ENCODE results near the gene TTC39A.
"Not testable (repeated sequence)": the region's sequence is repeated elsewhere in the genome, so short reads cannot be mapped to it uniquely, and the experiment has no call there.

The TTC39A gene

DNA sequence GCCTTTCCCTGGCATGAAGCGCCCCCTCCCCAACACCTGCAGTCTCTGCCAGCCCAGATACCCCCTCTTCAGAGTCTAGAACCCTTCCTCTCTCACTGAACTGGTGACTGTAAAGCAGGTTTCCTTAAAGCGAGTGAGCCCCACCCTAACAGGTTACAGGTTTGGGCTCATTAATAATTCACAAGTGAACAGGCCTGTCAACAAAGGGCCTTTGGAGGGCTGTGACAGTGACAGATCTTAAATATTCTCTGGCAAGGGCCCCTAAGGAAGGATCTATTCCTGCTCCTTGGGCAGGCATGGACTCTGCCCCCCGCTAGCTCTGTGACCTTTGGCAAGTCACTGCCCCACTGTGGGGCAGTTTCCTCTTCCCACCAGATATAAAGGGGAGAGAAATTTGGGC lies 5.6 kb upstream of the TTC39A start:
- no peak for DNase-seq

DNA sequence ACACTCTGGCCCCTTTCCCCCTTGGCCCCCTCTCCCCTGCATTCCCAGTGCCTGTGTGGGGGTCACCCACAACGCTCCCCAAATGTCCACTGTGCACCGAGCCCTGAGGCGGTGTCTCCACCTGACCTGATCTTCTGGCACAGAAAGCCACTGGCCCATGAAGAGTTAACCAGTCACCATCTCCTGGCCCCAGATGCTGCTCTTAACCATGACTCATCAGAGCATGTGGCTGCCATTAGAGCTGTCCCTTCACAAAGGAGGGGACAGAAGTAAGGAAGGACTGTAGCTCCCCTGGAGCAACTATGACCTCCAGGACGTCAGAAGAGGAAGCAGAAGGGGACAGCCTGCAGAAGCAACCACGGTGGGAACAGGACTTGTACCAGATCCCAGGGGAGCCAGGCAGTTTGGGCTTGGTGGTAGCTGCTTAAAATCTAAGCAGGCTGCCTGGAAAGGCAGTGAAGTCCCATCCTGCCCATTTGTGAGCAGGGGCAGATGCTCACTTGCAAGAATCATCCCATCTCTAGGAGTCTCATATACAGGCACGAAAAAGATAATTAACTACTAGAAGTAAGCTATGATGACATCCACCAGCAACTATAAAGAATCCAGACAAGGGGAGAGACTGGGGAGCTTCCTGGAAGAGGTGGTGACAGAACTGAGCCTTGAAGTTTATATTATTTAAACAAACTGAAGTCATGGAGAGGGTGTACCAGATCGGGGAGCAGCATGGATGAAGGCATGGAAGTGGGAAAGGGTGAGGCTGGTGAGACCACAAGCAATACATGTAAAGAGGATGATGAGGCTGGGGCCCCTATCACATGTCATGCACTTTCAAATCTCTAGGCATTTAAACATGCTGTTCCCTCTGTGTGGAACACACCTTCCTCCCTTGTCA lies 1.1 kb upstream of the TTC39A start:
- DNase-seq = no peak

DNA sequence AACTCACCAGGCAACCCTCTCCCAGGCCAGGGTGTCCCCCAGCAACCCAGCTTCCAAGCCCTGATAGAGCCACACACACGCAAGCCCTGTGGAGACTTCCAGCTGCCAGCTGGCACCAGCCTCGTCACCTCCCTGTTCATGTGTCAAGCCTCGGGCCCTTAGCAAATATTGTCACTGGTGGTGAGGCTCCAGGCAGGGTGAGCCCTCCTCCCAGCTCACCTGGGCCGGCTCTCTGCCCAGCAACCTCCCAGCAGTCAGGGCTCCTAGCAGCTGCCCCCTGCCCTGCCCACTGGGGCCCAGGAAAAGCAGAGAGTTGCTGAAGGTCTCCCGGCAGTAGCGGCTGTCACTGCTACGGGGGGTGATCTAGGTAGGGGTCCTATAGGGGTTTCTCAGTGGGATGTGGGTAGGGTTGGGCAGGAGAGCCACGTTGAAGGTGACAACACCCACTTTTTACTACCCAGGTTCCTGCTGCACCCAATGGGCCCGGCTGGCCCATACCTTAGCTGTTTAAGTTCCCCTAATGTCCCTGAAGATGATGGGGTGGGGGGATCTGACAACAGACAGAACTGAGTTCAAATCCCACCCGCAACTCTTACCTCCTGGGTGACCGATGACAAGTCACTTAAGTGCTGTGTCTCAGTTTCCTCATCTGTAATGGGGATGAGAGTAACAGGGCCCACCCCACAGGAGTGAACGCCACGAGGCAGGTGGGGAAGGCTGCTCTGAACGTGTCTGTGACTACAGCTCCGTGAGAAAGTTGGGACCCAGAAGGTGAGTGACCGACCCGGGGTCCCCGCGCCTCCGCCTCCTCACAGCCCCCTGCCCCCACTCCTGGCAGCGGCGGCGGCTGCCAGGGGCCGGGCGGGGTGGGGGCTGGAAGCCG lies 678 bp downstream of the TTC39A start:
- DNase-seq = no peak

DNA sequence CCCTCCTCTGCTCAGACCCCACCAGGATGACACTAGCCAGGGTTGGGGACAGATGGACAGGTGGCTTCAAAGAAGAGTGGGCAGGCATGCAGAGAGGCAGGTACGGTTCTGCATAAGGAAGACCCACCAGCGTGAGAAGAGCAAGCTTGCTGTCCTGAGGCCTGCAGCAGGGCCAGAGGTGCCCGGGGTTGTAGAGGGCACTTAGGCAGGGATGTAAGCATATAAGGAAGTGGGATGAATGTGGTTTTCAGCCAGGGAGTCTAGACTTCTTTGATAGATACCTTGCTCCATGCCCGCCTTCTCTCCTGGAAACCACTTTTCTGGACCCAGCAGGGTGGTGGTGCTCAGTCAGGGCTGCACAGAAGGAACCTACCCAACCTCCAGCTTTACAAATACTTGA lies 1.4 kb downstream of the TTC39A start:
- no peak for DNase-seq

DNA sequence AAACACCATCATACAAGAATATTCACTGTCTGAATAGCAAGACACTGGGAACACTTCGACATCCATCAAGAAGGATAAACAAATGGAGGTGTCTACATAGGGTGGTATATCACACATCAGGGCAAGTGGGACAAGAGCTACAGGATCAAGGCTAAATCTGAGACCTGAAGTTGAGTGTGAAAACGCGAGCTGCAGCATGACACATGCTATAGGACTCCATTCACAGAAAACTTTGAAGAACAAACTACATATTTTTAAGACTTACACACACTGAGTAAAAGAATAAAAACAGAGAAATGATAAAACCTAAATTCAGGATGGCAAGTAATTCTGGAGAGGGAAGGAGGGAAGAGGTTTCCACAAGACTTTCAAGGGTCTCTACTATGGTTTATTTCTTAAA lies 2.1 kb downstream of the TTC39A start:
- DNase-seq = no peak

DNA sequence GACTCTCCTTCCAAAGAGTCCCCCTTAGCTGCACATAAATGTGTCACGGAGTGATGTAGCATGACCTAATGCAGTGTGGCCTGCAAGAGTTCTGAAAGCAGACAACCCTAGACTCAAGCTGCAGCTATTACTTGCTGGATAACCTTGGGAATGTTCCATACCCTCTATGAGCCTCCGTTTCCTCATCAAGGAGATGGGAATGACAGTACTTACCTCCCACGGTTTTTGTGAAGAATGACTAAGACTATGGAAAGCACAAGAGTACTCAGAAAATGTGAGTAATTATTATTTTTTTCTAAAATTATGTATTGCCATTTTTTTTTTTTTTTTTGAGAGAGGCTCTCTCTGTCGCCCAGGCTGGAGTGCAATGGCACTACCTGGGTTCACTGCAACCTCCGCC lies 3.0 kb downstream of the TTC39A start:
- no peak for DNase-seq

DNA sequence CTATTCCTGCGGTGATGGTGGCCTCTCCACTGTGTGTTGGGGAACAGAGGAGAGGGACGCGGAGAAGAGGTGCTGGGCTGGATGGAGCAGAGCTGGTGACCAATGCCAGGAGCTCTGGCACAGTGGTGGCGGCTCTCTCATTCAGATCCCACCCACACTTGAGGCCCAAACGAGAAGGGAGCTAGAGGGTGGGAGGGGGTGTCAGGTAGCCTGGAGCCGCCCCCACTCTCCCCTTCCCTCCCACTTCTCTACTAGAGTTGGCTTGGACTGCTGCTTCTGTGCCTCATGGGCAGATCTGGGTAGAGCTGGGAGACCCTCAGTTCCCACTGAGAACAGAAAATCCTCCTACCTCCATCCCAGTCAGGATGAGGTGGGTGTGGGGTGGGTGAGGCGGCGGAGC lies 3.5 kb downstream of the TTC39A start:
- no peak for DNase-seq

DNA sequence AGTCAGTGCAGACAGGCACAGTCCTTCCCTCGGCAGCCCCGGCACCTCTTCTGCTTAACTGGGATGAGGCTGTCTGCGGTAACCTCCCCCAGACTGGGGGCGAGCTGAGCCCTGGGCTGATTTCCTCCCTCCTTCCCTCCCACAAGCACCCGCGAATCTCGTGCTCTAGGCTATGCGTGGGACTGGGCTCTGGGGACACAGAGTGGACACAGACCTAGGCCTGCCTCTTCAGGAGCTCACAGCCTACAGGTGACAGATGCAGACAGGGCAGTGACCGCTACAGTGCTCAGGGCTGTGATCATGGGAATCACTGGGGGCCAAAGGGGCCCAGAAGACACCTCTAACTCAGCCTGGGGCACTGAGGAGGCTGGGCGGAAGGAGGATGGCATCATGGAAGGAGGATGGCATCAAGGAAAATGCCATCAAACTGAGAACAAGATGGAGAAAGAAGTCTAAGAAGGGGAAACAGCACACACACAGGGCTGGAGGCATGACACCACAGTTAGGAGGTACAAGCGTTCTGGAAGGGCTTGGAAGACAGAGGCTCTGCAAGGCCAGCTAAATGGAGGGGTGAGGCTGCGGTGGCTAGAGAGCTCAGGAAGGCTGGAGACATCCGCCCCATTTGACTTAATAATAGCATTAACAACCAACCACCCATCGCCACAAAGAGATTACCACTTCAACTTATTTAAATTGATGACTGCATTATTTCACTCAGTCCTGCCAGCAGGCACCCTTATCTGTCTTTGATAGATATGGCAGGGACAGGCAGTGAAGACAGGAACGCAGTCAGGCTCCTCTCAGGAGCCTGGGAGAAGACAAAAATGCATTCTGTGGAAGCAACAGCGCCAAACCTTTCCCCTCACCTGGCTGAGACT lies 4.2 kb downstream of the TTC39A start:
- DNase-seq = no peak

DNA sequence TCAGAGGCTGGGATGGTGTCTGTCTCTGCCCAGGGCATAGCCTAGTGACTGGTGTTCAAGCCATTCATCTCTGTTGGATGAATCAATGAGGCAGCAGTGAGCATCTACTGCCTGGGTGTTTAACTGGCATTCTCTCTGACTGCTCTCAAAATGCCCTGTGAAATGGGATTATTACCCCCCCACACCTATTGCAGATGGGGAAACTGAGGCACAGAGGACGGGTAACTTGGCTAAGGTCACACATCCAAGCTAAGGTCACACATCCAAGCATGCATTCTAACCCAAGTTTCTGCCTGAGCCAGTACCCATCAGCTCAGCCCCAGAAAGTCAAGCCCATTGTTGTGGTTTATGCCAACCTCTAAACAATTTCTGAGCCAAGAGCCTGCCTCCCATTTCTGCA lies 5.0 kb downstream of the TTC39A start:
- DNase-seq = no peak

DNA sequence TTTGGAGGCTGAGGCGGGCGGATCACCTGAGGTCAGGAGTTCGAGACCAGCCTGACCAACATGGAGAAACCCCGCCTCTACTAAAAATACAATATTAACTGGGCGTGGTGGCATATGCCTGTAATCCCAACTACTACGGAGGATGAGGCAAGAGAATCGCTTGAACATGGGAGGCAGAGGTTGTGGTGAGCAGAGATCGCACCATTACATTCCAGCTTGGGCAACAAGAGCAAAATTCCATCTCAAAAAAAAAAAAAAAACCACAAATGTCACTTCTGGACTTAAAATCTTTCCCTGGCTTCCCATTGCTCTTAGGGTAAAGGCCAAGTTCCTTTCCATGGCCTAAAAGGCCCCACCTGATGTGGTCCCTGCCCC lies 5.4 kb downstream of the TTC39A start:
- not testable (repeated sequence) for DNase-seq

DNA sequence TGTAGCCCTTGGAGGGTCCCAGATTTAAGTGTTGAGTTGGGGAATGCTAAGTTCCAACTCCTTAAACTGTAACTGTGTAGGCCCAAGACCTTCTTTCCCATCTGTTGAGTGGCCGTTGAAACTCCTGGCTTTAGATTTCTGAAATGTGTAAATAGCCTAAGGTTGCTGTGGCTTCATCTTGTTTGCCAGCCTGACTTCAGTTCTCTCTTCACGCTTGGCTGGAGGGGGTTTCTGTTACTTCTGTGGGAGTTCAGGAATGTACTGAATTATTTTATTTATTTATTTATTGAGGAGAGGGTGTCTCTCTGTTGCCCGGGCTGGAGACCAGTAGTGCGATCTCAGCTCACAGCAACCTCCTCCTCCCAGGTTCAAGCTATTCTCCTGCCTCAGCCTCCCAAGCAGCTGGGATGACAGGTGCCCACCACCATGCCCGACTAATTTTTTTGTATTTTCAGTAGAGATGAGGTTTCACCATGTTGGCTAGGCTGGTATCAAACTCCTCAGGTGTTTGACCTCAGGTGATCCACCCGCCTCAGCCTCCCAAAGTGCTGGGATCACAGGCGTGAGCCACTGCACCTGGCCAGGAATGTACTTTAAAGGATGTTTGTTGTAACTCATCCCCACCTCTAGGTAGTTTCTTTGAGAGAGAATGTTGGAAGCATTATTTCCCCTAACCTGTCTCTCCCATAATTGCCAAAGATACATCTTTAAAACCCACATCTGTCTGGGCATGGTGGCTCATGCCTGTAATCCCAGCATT lies 5.9 kb downstream of the TTC39A start:
- DNase-seq = no peak

DNA sequence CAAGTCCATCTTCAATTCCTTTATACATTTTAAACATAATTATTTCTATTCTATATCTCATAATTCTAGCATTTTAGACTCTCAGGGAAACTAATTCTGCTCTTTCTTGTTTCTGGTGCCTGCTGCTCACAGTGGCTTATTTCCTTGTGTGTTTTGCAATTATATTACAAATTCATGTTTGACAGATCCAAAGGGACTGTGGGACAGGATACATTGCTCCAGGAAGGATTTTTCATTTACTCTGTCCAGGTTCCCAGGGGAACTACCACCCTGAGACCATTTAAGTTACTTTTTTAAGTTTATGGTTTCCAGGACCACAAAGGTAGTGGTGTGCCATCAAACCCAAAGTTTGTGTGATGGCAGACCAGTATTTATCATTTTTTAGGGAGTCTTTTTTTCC lies 6.6 kb downstream of the TTC39A start:
- DNase-seq = no peak

DNA sequence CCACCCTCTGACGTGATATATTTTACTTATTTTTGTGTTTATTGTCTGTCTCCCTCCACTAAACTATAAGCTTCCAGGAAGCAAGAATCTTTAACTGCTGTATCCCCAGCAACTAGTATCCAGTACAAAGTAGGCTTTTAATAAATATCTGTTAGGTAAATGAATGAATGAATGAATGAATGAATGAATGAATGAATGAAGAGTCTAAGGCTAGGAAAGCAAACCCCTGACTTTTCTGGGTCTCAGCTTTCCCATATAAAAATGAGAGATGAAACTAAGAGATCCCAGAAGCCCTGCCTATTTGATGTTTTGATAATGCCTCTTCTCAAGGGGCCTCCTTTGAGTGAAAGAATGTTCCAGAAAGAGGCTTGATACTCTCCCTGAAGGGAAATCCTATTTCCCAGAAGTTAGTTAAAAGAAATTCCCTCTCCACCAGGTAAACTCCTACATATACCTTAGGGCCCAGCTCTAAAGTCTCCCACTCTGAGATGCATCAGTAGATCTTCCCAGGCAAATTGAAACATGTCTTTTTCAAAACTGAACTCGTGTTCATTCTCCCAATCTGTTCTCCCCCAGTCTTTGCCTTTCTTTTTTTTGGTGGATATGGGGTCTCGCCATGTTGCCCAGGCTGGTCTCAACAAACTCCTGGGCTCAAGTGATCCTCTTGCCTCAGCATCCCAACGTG lies 7.8 kb downstream of the TTC39A start:
- DNase-seq = no peak

DNA sequence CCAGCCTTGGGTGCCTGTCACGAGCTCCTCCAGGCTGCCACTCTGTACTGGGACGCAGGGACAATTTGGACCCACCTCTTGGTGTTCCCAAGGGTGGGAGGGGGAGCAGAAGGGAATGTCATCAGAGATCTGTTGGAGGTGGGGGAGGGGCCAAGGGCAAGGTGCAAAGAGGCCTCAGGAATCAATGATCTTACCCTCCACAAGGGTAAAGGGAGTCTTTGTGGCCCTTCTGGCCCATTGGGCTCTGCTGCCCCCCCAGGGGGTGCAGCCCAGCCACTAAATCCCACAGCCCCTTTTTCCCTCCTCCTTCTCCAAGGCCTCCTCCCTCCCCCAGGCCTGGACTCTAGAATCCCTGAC lies 8.5 kb downstream of the TTC39A start:
- DNase-seq = no peak

DNA sequence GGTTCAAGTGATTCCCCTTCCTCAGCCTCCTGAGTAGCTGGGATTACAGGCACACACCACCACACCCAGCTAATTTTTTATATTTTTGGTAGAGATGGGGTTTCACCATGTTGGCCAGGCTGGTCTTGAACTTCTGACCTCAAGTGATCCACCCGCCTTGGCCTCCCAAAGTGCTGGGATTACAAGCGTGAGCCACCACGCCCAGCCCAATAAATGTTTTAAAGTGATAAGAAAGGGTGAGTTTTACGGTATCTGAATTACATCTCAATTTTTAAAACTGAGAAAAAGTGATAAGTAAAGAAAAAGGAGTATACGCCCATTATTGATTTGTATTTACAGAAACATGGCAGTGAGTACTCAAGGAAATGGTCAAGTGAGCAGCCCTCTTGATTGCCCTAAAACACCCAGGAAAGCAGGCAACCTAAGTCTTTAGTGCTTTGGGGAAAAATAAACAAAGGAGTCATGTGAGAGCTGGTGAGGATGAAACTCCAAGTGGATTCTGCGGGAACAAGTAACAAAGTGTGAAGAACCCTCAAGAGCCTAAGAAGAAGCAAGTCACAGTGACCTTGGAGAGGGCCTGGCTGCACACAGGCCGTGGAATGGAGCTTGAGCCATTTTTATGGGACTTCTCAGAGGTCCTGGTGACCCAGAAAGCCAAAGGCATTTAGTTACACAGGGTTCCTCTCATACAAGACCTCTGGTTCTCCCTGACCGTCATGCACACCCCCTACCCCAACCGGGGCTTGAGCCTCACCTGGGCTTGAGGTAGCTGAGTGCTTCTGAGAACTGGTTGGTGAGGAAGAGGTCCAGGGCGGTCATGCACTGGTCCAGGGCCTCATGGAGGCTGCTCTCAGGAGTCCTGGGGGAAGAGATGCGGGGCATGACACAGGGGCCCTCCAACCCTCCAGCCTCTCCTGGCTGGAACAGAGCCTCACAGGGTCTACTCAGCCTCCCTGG lies 9.1 kb downstream of the TTC39A start:
- DNase-seq = no peak

DNA sequence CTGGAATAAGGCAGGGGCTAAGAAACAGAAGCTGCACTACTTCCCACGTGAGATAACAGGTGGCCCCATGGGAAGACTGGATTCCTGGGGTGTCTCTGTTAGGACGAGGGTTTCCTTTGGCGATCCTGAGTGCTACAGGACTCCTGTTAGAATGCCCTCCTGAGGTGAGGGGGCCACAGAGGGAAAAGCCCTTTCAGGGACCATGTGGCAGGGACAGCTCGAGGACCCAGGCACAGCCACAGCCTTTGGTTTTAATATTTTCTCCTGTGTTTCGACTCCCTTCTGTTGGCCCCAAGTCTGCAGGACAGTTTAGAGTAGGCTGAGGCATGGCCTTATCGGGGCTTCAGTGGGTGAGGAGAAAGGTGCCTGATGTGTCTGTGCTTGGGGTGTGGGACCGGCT lies 12.6 kb downstream of the TTC39A start:
- DNase-seq = no peak

DNA sequence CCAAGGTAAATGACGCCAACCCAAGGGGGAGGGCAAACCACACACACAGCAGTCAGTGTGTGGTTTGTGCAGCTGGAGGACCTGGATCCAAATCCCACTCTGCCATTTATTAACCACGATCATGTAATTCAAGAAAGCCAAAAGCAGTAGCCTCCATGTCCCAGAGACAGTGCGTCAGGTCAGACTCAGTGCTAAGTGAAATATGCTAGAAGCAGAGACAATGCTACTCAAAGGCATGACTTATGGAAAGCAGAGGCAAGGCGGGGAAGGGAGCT lies 13.6 kb downstream of the TTC39A start:
- no peak for DNase-seq

DNA sequence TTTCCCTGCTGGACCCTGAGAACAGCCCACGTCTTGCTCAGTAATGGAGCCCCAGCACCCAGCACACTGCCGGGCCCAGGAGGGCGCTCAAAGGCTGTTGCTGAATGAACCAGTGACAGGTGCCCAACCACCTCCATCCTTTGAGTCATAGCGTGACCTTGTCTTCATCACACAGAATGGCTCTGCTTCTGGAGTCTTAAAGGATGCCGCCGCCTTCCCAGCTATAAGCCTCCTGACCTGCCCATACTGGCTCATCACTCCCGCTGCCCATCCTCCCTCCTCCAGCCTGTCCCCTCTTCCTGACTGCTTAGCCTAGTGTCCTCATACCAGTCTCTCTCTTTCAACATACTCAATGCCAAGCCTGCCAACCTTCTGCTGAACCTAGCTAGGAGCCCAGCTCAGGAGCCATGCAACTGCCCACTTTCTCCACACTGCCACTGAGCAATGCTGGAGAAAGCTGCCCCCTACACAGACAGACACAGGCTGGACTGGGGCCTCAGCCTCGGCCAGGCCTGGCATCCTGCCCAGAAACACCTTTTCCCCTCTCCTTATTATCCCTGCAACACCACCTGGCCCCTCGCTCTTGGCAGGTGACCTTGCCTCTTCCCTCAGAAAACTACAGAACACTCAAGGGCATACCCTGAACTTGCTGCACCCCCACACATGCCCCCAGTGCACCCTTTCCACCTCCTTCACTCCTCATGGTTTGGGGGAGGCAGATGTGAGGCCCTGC lies 14.1 kb downstream of the TTC39A start:
- DNase-seq = no peak

DNA sequence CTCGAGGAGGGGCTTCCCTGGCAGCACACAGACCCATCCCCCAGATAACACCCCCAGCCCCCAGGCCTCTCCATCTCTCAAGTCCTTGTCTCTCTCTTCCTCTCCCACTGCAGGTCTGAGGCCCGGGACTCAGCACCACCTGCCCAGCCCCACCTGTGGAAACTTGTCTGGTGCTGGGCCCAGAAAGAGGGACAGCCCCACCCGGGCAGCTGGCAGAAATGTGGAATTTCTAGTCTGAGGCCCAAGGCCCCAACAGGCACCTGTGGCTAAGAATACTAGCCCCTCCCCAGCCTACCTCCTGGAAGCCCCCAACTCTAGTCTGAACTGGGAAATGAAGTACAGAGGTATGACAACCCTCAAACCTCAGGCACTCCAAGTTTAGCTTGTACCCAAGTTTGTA lies 15.4 kb downstream of the TTC39A start:
- DNase-seq = no peak
